K562 (cell line): ENCODE results near the gene RDH16. TPM values are rescaled to one million over a fixed set of nuclear protein-coding genes. Genes with fewer than 3 reads are reported as not detected.
A peak's percentile ranks its signal among the peaks of the same experiment; 100 is the strongest.
"Not testable (repeated sequence)": the region's sequence is repeated elsewhere in the genome, so short reads cannot be mapped to it uniquely, and the experiment has no call there.

Experiments used
- ATAC-seq: fragments of 200-7000 bp; cut with Tn5 transposase; 3 replicates; pipeline ENCODE4 v1.9.1; 2020; ENCODE audit warnings: moderate library complexity
- BruUV-seq: library from RNA; stranded (reverse); fragments of 400-500 nt; replicated peaks from 2 replicates; lab custom pipeline; 2021; lab: Mats Ljungman, UMichigan
- CTCF ChIA-PET: fragments of 300-600 bp; formaldehyde crosslinking; extraction: SDS; loops from one replicate; lab custom pipeline; 2021; ENCODE audit warnings: low intra/inter-chr PET ratio; lab: Yijun Ruan, JAX
- POLR2A ChIA-PET: fragments of 300-600, 350-650 bp; sonication (Branson Sonifier 250); formaldehyde crosslinking; extraction: SDS; loops from one replicate; lab custom pipeline; 2021; ENCODE audit warnings: antibody characterized with exemption, inconsistent platforms; lab: Yijun Ruan, JAX
- DNase-seq, 4 experiments: peaks; one replicate each; pipeline versions ENCODE4 v3.0.0 to v3.0.0-alpha.2; 2011 to 2018; ENCODE audit warnings: low spot score in 3 of 4, mixed read lengths in 3 of 4; ENCODE audit errors: extremely low read depth in 1 of 4
- FAIRE-seq: peaks from 2 replicates; lab custom pipeline; 2011; peaks lifted over from hg19 to GRCh38; lab: Jason Lieb, UNC
- H2AFZ ChIP-seq: 2 replicates; pipeline ENCODE4 v1.6.0; 2011; ENCODE audit warnings: low read depth, low read length, control low read depth, inconsistent platforms
- H3K27ac ChIP-seq: fragments of 200-600 bp; 3 replicates; pipeline ENCODE4 v1.8.0; 2011; ENCODE audit warnings: low read depth, mild to moderate bottlenecking, control low read depth, inconsistent platforms, low read length, moderate library complexity, mixed read lengths; ENCODE audit errors: extremely low read depth
- H3K27me3 ChIP-seq, 2 experiments: fragments of 300-600 bp in 1 of 2; 2 replicates in 1 of 2; 3 replicates in 1 of 2; pipeline versions ENCODE4 v1.6.0 to v1.8.0; 2011; ENCODE audit warnings: inconsistent platforms in 2 of 2, low read length in 2 of 2, mild to moderate bottlenecking in 1 of 2, mixed read lengths in 1 of 2, moderate library complexity in 1 of 2; ENCODE audit not compliant: control insufficient read depth in 2 of 2, insufficient read depth in 2 of 2
- H3K36me3 ChIP-seq: fragments of 300-600 bp; 3 replicates; pipeline ENCODE4 v1.8.0; 2011; ENCODE audit warnings: mild to moderate bottlenecking, low read length, inconsistent platforms; ENCODE audit not compliant: control insufficient read depth, insufficient read depth
- H3K4me1 ChIP-seq, 2 experiments: fragments of 200-600 bp in 1 of 2; replicated peaks in 1 of 2; 2 replicates in 1 of 2; 3 replicates in 1 of 2; pipeline versions ENCODE4 v1.5.1 to v1.8.0; 2011; ENCODE audit warnings: inconsistent platforms in 2 of 2, low read length in 2 of 2, mild to moderate bottlenecking in 1 of 2, mixed read lengths in 1 of 2, moderate library complexity in 1 of 2; ENCODE audit not compliant: control insufficient read depth in 2 of 2, insufficient read depth in 2 of 2
- H3K4me2 ChIP-seq: 2 replicates; pipeline ENCODE4 v1.6.1; 2011; ENCODE audit warnings: low read length, control low read depth, inconsistent platforms, mixed read lengths; ENCODE audit not compliant: insufficient read depth
- H3K4me3 ChIP-seq: fragments of 200-600 bp; sonication (generic), shearing (Covaris generic); 2 replicates; pipeline ENCODE4 v1.5.1; 2016; ENCODE audit warnings: control low read depth, inconsistent platforms
- H3K79me2 ChIP-seq: fragments of 200-600 bp; 3 replicates; pipeline ENCODE4 v1.8.0; 2011; ENCODE audit warnings: low read length, inconsistent platforms; ENCODE audit not compliant: control insufficient read depth, insufficient read depth
- H3K9ac ChIP-seq, 2 experiments: 2 replicates each; pipeline versions ENCODE4 v1.6.0 to v1.6.1; 2011; ENCODE audit warnings: low read depth in 2 of 2, low read length in 2 of 2, control low read depth in 1 of 2, inconsistent platforms in 1 of 2, mild to moderate bottlenecking in 1 of 2, mixed read lengths in 1 of 2; ENCODE audit not compliant: insufficient read depth in 1 of 2
- H3K9me1 ChIP-seq: one replicate; pipeline ENCODE4 v1.6.0; 2011; ENCODE audit warnings: inconsistent platforms, mild to moderate bottlenecking, low read length, moderate library complexity; ENCODE audit not compliant: control insufficient read depth, insufficient read depth
- H3K9me3 ChIP-seq: replicated peaks from 2 replicates; pipeline ENCODE4 v1.5.1; 2011; ENCODE audit warnings: low read depth, low read length, inconsistent platforms; ENCODE audit not compliant: control insufficient read depth, insufficient read depth
- H4K20me1 ChIP-seq: replicated peaks from 2 replicates; pipeline ENCODE4 v1.6.1; 2011; ENCODE audit warnings: low read length, inconsistent platforms, mixed read lengths; ENCODE audit not compliant: control insufficient read depth, insufficient read depth
- ARID1B ChIP-seq: fragments of 450-650 bp; IDR thresholded peaks from 2 replicates; pipeline ENCODE4 v1.6.1; 2016; ENCODE audit warnings: antibody characterized with exemption, mild to moderate bottlenecking, inconsistent platforms
- CBFA2T3 ChIP-seq: fragments of 450-650 bp; IDR thresholded peaks from 2 replicates; pipeline ENCODE4 v1.6.1; 2017
- CTBP1 ChIP-seq: fragments of 450-650 bp; IDR thresholded peaks from 2 replicates; pipeline ENCODE4 v1.6.1; 2016; ENCODE audit warnings: borderline replicate concordance
- DPF2 ChIP-seq: fragments of 450-650 bp; IDR thresholded peaks from 2 replicates; pipeline ENCODE4 v1.6.1; 2016
- ESRRA ChIP-seq: fragments of 450-650 bp; IDR thresholded peaks from 2 replicates; pipeline ENCODE4 v1.6.1; 2014; ENCODE audit warnings: low read depth, mild to moderate bottlenecking, moderate library complexity, borderline replicate concordance
- JUND ChIP-seq, 2 experiments: IDR thresholded peaks; 2 replicates in 1 of 2; 3 replicates in 1 of 2; pipeline ENCODE4 v1.6.1; 2011; ENCODE audit warnings: borderline replicate concordance in 2 of 2, low read depth in 2 of 2, low read length in 2 of 2, improper control_type of control experiment in 1 of 2, missing biosample characterization in 1 of 2, missing genetic modification characterization in 1 of 2, missing genetic modification reagents in 1 of 2
- RCOR1 ChIP-seq, 2 experiments: IDR thresholded peaks; 2 replicates each; pipeline ENCODE4 v1.6.1; 2012; ENCODE audit warnings: low read depth in 2 of 2, low read length in 2 of 2, borderline replicate concordance in 1 of 2, improper control_type of control experiment in 1 of 2
- SMARCA4 ChIP-seq: fragments of 450-650 bp; IDR thresholded peaks from 2 replicates; pipeline ENCODE4 v1.6.1; 2016
- SMARCE1 ChIP-seq: fragments of 450-650 bp; IDR thresholded peaks from 2 replicates; pipeline ENCODE4 v1.7.1; 2016; ENCODE audit warnings: mild to moderate bottlenecking
- SOX6 ChIP-seq: fragments of 450-650 bp; IDR thresholded peaks from 2 replicates; pipeline ENCODE4 v1.6.1; 2014; ENCODE audit warnings: mild to moderate bottlenecking
- SPI1 ChIP-seq: IDR thresholded peaks from 2 replicates; pipeline ENCODE4 v1.6.1; 2011; ENCODE audit warnings: low read depth, low read length, control low read depth, borderline replicate concordance
- TCF3 ChIP-seq: sonication (generic); formaldehyde crosslinking; IDR thresholded peaks from 2 replicates; pipeline ENCODE4 v1.4.0; 2020; ENCODE audit warnings: mild to moderate bottlenecking, missing genetic modification reagents
- TEAD4 ChIP-seq, 2 experiments: sonication (generic) in 1 of 2; formaldehyde crosslinking in 1 of 2; IDR thresholded peaks; 2 replicates each; pipeline versions ENCODE4 v1.6.1 to v1.8.0; 2012 to 2022; ENCODE audit warnings: borderline replicate concordance in 1 of 2, inconsistent platforms in 1 of 2, low read length in 1 of 2, mild to moderate bottlenecking in 1 of 2, missing genetic modification reagents in 1 of 2
- whole genome bisulfite sequencing: fragments of 100-300 bp; shearing (Covaris generic); methylation state at CpG from one replicate; pipeline ENCODE4 v1.1.6; 2016; ENCODE audit warnings: low coverage, mixed read lengths; ENCODE audit not compliant: insufficient coverage; ENCODE audit errors: missing lambda C conversion rate; 5-methylcytosine and 5-hydroxymethylcytosine counted together
- in situ Hi-C: fragments of 300-500 bp; cut with MboI; formaldehyde crosslinking; loops from 4 replicates; pipeline ENCODE4 v1.15.0; 2018; ENCODE audit warnings: inconsistent platforms, mixed read lengths
- intact Hi-C: fragments of 100-400 bp; cut with micrococcal nuclease; formaldehyde crosslinking; loops from 2 replicates; pipeline ENCODE4 v1.14.2; 2022
- polyA plus RNA-seq, 8 experiments: library from polyadenylated mRNA; depleted of rRNA in 4 of 8; stranded (reverse) in 5 of 8; unstranded in 3 of 8; fragments of >200 nt; fragmentation: Nextera tagmentation in 2 of 8; fragmentation: Illumina TruSeq in 1 of 8; extraction: Ambion mirVana in 2 of 8; extraction: Trizol in 1 of 8; gene quantifications; 2 replicates each; pipeline versions ENCODE4 v1.2.1 to v1.2.3, GENCODE V29; 2011 to 2014; ENCODE audit warnings: inconsistent platforms in 1 of 8, missing spikeins in 1 of 8
- total RNA-seq, 7 experiments: library from RNA; depleted of rRNA in 6 of 7; stranded (reverse); fragments of >200 nt in 6 of 7; fragmentation: Illumina TruSeq in 2 of 7; extraction: Trizol in 2 of 7; gene quantifications; 2 replicates each; pipeline versions ENCODE4 v1.2.1 to v1.2.3, GENCODE V29; 2011 to 2021; ENCODE audit warnings: low replicate concordance in 1 of 7

Gene RDH16
- total and polyA plus RNA-seq, 9 of the 15 experiments (the other 6 are each of a cell fraction or from before 2014, with no cell fraction given) = 0.11 to 0.52 (median 0.22) TPM; not detected in 1

GRCh38 chr12:56968910-56969309 lies 11.5 kb upstream of the RDH16 start:
- FAIRE-seq; BruUV-seq; H3K4me3 ChIP-seq; POLR2A ChIA-PET; ATAC-seq; H3K79me2 ChIP-seq; H4K20me1 ChIP-seq; H3K9me3 ChIP-seq; H3K27me3 ChIP-seq; CTCF ChIA-PET; H3K9me1 ChIP-seq; H3K27ac ChIP-seq; H3K9ac ChIP-seq; H3K36me3 ChIP-seq; in situ Hi-C loops; intact Hi-C loops; TF ChIP-seq TEAD4 (CRISPR knock-in tag; IDR thresholded peaks at IDR 0.05; ENCODE audit: borderline replicate concordance); JUND (IDR thresholded peaks at IDR 0.05; ENCODE audit: borderline replicate concordance, low read depth, low read length): not testable (repeated sequence)
- Histone ChIP-seq H3K4me1 (peaks cover 4 to 16% of the 10 kb centered on the region in 2 experiments; a peak in 3 of 5 replicates), H3K4me2 (peak overlapping the region; percentile 48), H2AFZ (peak overlapping the region; percentile 74)
- peak in 2 of 4 experiments; percentile 5 to 51 for DNase-seq
- WGBS = 1% methylated on average over 6 of the region's 6 CpGs
- TF ChIP-seq TEAD4 (IDR thresholded peaks at IDR 0.05; ENCODE audit: low read length) = peak; percentile 22; the same call in 1 of the 2 replicates
- peak; percentile 90 for TF ChIP-seq SPI1
- peak; percentile 35; the same call in 1 of the 2 replicates for TF ChIP-seq TCF3 (CRISPR knock-in tag)
- peak; percentile 48; the same call in 1 of the 2 replicates for TF ChIP-seq CTBP1
- peak; percentile 35; the same call in 1 of the 3 replicates for TF ChIP-seq JUND (tag; IDR thresholded peaks at IDR 0.05; ENCODE audit: borderline replicate concordance, low read depth, low read length)
- TF ChIP-seq ARID1B = peak; percentile 58
- peak; percentile 23; the same call in 1 of the 2 replicates for TF ChIP-seq ESRRA
- TF ChIP-seq SMARCA4 = peak; percentile 60; the same call in 1 of the 2 replicates
- TF ChIP-seq SOX6 = peak; percentile 25; the same call in 1 of the 2 replicates
- peak; percentile 41; the same call in 1 of the 2 replicates for TF ChIP-seq DPF2
- peak; percentile 76; the same call in 1 of the 2 replicates for TF ChIP-seq SMARCE1
- TF ChIP-seq RCOR1 (IDR thresholded peaks at IDR 0.05; ENCODE audit: borderline replicate concordance in 1 of 2, low read depth in 2 of 2, low read length in 2 of 2) = peak in 1 of 2 experiments; percentile 32; a peak in 1 of 4 replicates
- peak; percentile 33; the same call in 1 of the 2 replicates for TF ChIP-seq CBFA2T3
